ENCODE results near the gene GNB5.

- TF ChIP-seq POLR2AphosphoS5 (IDR thresholded peaks at IDR 0.05; ENCODE audit: borderline replicate concordance, low read depth, low read length) (peak; percentile 59; the same call in 1 of the 2 replicates), EZH2 (IDR thresholded peaks at IDR 0.05) (no peak), FOXP2 (optimal IDR thresholded peaks at IDR 0.05; ENCODE audit: control extremely low read depth, extremely low read length, insufficient read depth) (no peak)
These were observed 11.7 kb downstream of the GNB5 start for GRCh38 chr15:52179278-52180195.
